ENCODE data around the gene RND3.

GRCh38 chr2:150522269-150522668 is 34.8 kb upstream of the RND3 start:
- TF ChIP-seq CTCF (IDR thresholded peaks at IDR 0.05) (no peak), POLR2A (IDR thresholded peaks at IDR 0.05) (no peak), POLR2AphosphoS5 (IDR thresholded peaks at IDR 0.05) (no peak), EP300 (IDR thresholded peaks at IDR 0.05) (no peak)

Data from upper lobe of left lung (tissue), 4 donors.